Measurements from ENCODE around the gene ZP1. TPM values are rescaled to one million over a fixed set of nuclear protein-coding genes. Genes with fewer than 3 reads are reported as not detected.

Gene ZP1
- total RNA-seq, 3 donors from 2014 or later, result 0.23 to 0.41 TPM; not detected in 1

DNA sequence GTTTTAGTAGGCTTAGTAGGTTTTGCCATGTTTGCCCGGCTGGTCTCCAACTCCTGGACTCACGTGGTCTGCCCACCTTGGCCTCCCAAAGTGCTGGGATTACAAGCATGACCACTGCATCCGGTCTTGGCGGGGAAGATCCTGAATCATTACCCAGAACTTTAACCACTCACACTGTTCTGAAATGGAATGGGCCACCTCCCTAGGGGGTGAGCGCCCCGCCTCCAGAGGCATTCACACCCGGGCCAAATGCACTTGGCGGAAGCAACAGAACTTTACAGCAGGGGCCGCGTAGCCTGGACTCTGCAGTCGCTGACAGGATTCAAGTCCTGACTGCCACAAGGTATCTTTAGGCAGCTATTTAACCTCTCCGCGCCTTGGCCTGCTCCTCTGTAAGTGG lies 20.1 kb upstream of the ZP1 start:
- no peaks in the 10 kb centered on the region for H3K9me3 ChIP-seq
- no peak for ATAC-seq
- intact Hi-C loops (cut with DNase I, micrococcal nuclease), result no loop called here
- TF ChIP-seq, protein P1, sequence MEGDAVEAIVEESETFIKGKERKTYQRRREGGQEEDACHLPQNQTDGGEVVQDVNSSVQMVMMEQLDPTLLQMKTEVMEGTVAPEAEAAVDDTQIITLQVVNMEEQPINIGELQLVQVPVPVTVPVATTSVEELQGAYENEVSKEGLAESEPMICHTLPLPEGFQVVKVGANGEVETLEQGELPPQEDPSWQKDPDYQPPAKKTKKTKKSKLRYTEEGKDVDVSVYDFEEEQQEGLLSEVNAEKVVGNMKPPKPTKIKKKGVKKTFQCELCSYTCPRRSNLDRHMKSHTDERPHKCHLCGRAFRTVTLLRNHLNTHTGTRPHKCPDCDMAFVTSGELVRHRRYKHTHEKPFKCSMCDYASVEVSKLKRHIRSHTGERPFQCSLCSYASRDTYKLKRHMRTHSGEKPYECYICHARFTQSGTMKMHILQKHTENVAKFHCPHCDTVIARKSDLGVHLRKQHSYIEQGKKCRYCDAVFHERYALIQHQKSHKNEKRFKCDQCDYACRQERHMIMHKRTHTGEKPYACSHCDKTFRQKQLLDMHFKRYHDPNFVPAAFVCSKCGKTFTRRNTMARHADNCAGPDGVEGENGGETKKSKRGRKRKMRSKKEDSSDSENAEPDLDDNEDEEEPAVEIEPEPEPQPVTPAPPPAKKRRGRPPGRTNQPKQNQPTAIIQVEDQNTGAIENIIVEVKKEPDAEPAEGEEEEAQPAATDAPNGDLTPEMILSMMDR (IDR thresholded peaks at IDR 0.05), result no peak
- no peaks in the 10 kb centered on the region for H3K36me3 ChIP-seq (ENCODE audit: low read depth)
- DNase-seq, result no peak
- no peak overlapping the region for H3K4me3 ChIP-seq
- peaks cover 31% of the 10 kb centered on the region for H3K4me1 ChIP-seq (ENCODE audit: low read depth)

DNA sequence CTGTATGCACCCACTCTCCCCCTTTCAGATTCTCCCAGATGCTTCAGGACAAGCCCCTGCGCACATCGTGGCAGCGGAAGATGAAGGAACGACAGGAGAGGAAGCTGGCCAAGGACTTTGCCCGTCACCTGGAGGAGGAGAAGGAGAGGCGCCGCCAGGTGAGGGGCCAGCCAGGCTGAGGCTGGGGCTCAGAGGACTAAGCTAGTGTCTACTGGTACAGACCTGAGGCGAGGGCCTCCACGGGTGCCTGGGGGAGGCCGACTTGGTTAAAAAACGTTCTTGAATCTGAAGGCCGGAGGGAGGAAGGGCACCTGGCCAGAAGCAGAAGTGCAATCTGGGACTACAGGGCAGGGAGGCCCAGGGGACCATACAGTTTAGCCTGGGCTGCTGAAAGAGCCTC lies 19.4 kb upstream of the ZP1 start:
- Histone ChIP-seq H3K36me3 (ENCODE audit: low read depth) (no peaks in the 10 kb centered on the region), H3K9me3 (no peaks in the 10 kb centered on the region), H3K4me1 (ENCODE audit: low read depth) (peaks cover 29% of the 10 kb centered on the region), H3K4me3 (no peak overlapping the region)
- no peak for DNase-seq
- ATAC-seq, result no peak
- TF ChIP-seq, protein P1 (IDR thresholded peaks at IDR 0.05), result no peak
- intact Hi-C loops (cut with DNase I, micrococcal nuclease), result no loop called here

DNA sequence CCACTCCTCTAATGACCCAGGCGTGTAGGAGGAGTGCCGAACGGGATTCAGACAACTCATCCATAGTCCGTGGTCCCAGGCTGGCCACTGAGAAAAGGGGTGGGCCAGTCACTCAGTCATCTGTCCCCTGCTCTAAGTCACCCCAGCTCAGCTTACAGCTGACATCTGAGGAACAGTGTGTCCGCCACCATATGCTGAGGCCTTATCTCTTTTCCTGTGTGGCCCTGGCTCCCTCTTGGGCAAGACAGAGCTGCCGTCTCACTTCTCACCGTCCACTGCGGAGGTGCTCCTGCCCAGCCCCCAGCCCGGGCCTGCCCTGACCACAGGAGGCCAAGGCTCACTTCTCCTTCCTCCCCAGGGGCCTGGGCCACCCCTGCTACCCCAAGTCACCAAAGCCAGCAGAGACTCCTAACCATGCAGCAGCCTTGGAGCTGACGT lies 18.6 kb upstream of the ZP1 start:
- H3K36me3 ChIP-seq (ENCODE audit: low read depth), result no peaks in the 10 kb centered on the region
- TF ChIP-seq, protein P1 (IDR thresholded peaks at IDR 0.05), result no peak
- peaks cover 23% of the 10 kb centered on the region for H3K4me1 ChIP-seq (ENCODE audit: low read depth)
- intact Hi-C loops (cut with DNase I, micrococcal nuclease), result no loop called here
- no peak for ATAC-seq
- no peak overlapping the region for H3K4me3 ChIP-seq
- peak in 2 of 3 donors; percentile 27 to 44 for DNase-seq
- no peaks in the 10 kb centered on the region for H3K9me3 ChIP-seq

DNA sequence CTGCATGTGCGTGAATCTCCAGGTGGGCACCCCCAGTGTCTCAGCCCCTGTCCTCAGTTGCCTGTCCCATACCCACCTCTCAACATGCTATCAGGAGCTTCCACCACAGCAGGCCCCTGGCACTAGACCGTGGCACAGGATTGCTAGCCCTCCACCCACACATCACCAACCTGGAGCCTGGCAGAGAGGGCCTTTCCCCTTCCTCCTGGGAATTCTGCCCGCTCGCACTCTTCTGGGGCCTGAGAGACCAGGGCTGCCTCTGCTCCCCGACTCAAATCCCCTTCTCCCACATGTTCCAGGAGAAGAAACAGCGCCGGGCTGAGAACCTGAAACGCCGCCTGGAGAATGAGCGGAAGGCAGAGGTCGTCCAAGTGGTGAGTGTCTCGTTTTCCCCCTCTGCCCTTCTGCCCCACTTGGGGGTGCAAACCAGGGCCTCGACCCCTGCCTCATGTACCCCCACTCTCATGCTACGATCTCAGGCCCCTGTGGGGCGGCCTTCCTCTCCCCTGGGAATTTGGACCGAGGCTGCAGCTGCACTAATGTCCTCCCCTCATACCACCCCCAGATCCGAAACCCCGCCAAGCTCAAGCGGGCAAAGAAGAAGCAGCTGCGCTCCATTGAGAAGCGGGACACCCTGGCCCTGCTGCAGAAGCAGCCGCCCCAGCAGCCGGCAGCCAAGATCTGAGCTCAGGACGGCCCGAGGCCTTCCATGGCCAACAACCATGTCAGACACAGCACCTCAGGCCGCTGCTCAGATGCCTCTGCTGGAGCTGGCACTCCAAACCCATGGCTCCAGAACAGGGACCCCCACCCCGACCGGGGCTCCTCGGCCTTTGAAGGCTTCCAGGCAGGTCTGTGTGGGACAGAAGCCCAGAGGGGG lies 17.5 kb upstream of the ZP1 start:
- DNase-seq (peak in 1 of 3 donors; percentile 21), ATAC-seq (no peak)
- no peaks in the 10 kb centered on the region for H3K9me3 ChIP-seq
- H3K4me3 ChIP-seq, result no peak overlapping the region
- peaks cover 14% of the 10 kb centered on the region for H3K4me1 ChIP-seq (ENCODE audit: low read depth)
- TF ChIP-seq, protein P1 (IDR thresholded peaks at IDR 0.05), result no peak
- intact Hi-C loops (cut with DNase I, micrococcal nuclease), result no loop called here
- no peaks in the 10 kb centered on the region for H3K36me3 ChIP-seq (ENCODE audit: low read depth)

DNA sequence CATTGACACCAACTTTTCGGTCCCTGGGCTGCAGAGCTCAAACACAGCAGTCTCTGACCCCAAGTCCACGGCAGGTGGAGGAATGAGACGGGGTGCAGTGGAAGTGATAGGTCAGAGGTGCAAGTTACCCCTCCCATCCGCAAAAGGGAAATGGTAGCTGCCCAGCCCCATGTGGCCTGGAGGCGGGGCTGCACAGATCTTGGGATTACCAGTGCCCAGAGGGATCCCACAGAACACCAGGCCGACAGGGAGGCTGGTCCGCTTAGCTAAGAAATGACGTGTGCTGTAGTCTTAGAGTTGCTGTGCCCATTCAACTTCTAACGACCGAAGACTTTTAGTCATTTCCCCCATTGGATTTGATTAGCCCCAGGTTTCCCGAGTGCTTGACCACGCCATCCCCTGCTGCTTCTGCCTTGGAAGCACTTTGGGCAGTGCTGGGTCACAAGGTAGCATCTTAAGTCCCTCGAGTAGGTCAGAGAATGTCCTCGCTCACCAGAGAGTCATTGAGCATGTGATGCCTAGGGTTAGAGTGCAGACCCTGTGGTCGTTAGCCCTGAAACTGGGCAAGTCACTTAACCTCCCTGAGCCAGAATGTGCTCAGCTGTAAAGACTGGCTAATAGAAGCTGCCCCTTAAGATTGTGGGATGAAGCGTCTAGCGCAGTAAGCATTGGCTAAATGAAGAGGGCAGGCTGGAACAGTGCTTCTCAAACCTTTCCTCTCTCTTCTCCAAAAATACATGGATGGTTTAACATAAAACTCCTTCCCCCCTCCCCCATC lies 15.8 kb upstream of the ZP1 start:
- Histone ChIP-seq H3K4me1 (ENCODE audit: low read depth) (peaks cover 13% of the 10 kb centered on the region), H3K9me3 (no peaks in the 10 kb centered on the region), H3K4me3 (no peak overlapping the region), H3K36me3 (ENCODE audit: low read depth) (no peaks in the 10 kb centered on the region)
- DNase-seq (no peak), ATAC-seq (no peak)
- TF ChIP-seq, protein P1 (IDR thresholded peaks at IDR 0.05), result no peak
- intact Hi-C loops (cut with DNase I, micrococcal nuclease), result no loop called here

All from mucosa of descending colon (tissue), 3 donors.